Smooth muscle cell (in vitro differentiated cells): ENCODE measurements around the gene KCNMA1. TPM values are rescaled to one million over a fixed set of nuclear protein-coding genes. Genes with fewer than 3 reads are reported as not detected.

Experiments used
- DNase-seq: peaks from one replicate; lab custom pipeline; 2025; ENCODE audit not compliant: unreplicated experiment; lab: John Stamatoyannopoulos, UW
- H2AFZ ChIP-seq: fragments of 200-600 bp; sonication (generic); 2 replicates; pipeline ENCODE4 v1.6.0; 2016; ENCODE audit warnings: antibody characterized with exemption, low read depth, mild to moderate bottlenecking
- H3F3A ChIP-seq: fragments of 200-600 bp; sonication (generic); 2 replicates; pipeline ENCODE4 v1.6.0; 2017; ENCODE audit warnings: antibody characterized with exemption, low read depth
- H3K27ac ChIP-seq: fragments of 200-600 bp; sonication (generic); 2 replicates; pipeline ENCODE4 v1.5.1; 2016; ENCODE audit warnings: low read depth, mild to moderate bottlenecking
- H3K27me3 ChIP-seq: fragments of 200-600 bp; sonication (generic); 2 replicates; pipeline ENCODE4 v1.6.1; 2016; ENCODE audit warnings: low read depth, mild to moderate bottlenecking
- H3K36me3 ChIP-seq: fragments of 200-600 bp; sonication (generic); 2 replicates; pipeline ENCODE4 v1.5.1; 2016; ENCODE audit warnings: low read depth
- H3K4me1 ChIP-seq: fragments of 200-600 bp; sonication (generic); 2 replicates; pipeline ENCODE4 v1.5.1; 2016; ENCODE audit warnings: low read depth
- H3K4me2 ChIP-seq: fragments of 200-600 bp; sonication (generic); 2 replicates; pipeline ENCODE4 v1.6.0; 2016; ENCODE audit warnings: mild to moderate bottlenecking
- H3K4me3 ChIP-seq: fragments of 200-600 bp; sonication (generic); 2 replicates; pipeline ENCODE4 v1.5.1; 2016; ENCODE audit warnings: mild to moderate bottlenecking
- H3K79me2 ChIP-seq: fragments of 200-600 bp; sonication (generic); 2 replicates; pipeline ENCODE4 v1.6.0; 2016; ENCODE audit warnings: low read depth, mild to moderate bottlenecking
- H3K9ac ChIP-seq: fragments of 200-600 bp; sonication (generic); 2 replicates; pipeline ENCODE4 v1.6.0; 2016; ENCODE audit warnings: low read depth
- H3K9me3 ChIP-seq: fragments of 200-600 bp; sonication (generic); replicated peaks from 2 replicates; pipeline ENCODE4 v1.5.1; 2016; ENCODE audit warnings: low read depth
- H4K20me1 ChIP-seq: fragments of 200-600 bp; sonication (generic); 2 replicates; pipeline ENCODE4 v1.6.0; 2016; ENCODE audit warnings: low read depth
- WGBS: methylation state at CpG from one replicate; pipeline ENCODE4 v1.1.7; 2016; ENCODE audit warnings: low lambda C conversion rate; 5-methylcytosine and 5-hydroxymethylcytosine counted together
- polyA plus RNA-seq: library from polyadenylated mRNA; unstranded; fragments of >200 nt; fragmentation: Nextera tagmentation; extraction: Ambion mirVana; gene quantifications from 2 replicates; pipeline ENCODE4 v1.2.1, GENCODE V29; 2016
- total RNA-seq: library from RNA; depleted of rRNA; stranded (reverse); fragments of >200 nt; gene quantifications from 2 replicates; pipeline ENCODE4 v1.2.3, GENCODE V29; 2014
- TF ChIP-seq, protein P1 (sequence below): fragments of 200-600 bp; sonication (generic); IDR thresholded peaks from 2 replicates; pipeline ENCODE4 v1.5.1; 2017; ENCODE audit warnings: borderline replicate concordance, mild to moderate bottlenecking, antibody characterized with exemption; ENCODE audit not compliant: insufficient read depth, poor library complexity, severe bottlenecking

KCNMA1 gene
- total and polyA plus RNA-seq, 2 experiments from 2014 or later = 9.1 to 23.4 TPM

DNA sequence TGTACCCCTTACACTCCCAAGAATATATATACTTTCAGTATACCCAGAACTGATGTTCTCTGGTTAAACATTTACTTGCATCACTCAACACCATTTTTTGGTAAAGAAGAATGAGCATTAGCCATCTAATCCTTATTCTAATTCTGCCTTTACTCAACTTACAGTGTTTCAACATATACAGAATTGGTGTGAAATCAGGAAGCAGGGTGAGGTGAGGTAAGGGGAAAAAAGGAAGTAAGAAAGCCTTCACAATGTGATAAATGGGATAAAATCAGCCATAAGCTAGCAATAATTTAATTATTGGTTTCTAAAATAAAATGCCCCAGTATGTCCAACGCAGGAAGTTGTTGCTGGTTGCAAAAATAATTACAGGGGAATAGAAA, 605.4 kb downstream of the KCNMA1 start:
- Histone ChIP-seq H3K9ac (no peak overlapping the region), H3K4me1 (no peaks in the 10 kb centered on the region), H3K4me3 (no peak overlapping the region), H3K79me2 (no peaks in the 10 kb centered on the region), H2AFZ (no peak overlapping the region), H3F3A (no peaks in the 10 kb centered on the region), H3K27me3 (no peaks in the 10 kb centered on the region), H3K4me2 (no peak overlapping the region), H4K20me1 (no peaks in the 10 kb centered on the region), H3K36me3 (no peaks in the 10 kb centered on the region), H3K27ac (no peak overlapping the region), H3K9me3 (no peaks in the 10 kb centered on the region)
- DNase-seq = no peak
- WGBS = 93% methylated on average over 1 of the region's 1 CpG
- TF ChIP-seq, protein P1, sequence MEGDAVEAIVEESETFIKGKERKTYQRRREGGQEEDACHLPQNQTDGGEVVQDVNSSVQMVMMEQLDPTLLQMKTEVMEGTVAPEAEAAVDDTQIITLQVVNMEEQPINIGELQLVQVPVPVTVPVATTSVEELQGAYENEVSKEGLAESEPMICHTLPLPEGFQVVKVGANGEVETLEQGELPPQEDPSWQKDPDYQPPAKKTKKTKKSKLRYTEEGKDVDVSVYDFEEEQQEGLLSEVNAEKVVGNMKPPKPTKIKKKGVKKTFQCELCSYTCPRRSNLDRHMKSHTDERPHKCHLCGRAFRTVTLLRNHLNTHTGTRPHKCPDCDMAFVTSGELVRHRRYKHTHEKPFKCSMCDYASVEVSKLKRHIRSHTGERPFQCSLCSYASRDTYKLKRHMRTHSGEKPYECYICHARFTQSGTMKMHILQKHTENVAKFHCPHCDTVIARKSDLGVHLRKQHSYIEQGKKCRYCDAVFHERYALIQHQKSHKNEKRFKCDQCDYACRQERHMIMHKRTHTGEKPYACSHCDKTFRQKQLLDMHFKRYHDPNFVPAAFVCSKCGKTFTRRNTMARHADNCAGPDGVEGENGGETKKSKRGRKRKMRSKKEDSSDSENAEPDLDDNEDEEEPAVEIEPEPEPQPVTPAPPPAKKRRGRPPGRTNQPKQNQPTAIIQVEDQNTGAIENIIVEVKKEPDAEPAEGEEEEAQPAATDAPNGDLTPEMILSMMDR = no peak

DNA sequence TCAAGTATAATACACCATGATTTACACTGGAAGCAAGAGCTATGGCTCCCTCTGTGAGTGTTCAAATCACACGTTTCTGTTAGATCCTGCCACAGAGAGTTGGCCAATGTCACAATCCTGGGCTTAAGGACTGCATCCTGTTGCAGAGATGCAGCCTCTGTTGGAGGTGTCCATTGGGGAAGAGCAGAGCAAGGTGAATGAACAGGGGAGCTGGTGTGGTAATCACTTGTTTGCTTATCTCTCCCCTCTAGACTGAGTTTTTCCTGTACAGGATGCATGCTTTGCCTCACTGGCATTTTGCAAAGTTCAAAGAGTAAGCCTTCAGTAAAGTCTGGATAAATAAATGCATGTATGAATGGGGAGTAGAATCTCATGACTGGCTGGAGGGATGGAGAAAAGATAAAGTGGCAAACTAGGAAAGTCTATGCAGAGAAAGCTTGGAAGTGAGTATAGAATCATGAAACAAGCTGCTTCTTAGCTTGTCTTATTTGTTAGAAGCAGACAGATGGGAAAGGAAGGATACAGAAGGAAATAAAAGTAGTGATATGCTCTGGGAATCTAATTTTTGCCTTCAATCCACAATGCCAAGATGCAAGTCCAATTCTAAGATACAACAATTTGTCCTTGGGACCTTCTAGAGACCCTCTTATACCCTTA, 605.9 kb downstream of the KCNMA1 start:
- Histone ChIP-seq H3K27ac (no peak overlapping the region), H3K9ac (no peak overlapping the region), H3K27me3 (no peaks in the 10 kb centered on the region), H4K20me1 (no peaks in the 10 kb centered on the region), H3K36me3 (no peaks in the 10 kb centered on the region), H3K9me3 (no peaks in the 10 kb centered on the region), H3K4me1 (no peaks in the 10 kb centered on the region), H2AFZ (no peak overlapping the region), H3K4me3 (no peak overlapping the region), H3K4me2 (no peak overlapping the region), H3K79me2 (no peaks in the 10 kb centered on the region), H3F3A (no peaks in the 10 kb centered on the region)
- WGBS = 79% methylated on average over 1 of the region's 1 CpG
- TF ChIP-seq, protein P1 = no peak
- no peak for DNase-seq

DNA sequence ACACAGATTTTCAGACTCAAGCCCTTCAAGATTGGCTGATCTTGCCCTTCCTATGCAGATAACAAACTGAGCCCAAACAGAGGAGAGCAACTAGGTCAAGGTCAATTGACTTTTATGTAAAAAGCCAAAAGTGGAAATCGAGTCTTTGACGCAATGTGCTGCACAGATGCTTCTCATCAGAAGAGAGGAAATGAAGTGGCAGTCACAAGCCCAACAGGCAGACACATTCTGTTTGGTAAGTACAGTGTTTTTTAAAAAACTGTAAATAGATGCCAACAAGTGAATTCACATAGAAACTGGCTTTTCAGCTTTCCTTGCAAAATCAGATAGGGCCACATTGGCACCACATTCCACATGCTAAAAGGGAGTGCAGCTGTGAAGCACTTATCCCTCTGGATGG, 606.6 kb downstream of the KCNMA1 start:
- no peaks in the 10 kb centered on the region for H3K9me3 ChIP-seq
- TF ChIP-seq, protein P1 = no peak
- no peak overlapping the region for H3K4me2 ChIP-seq
- no peak overlapping the region for H3K27ac ChIP-seq
- H3K79me2 ChIP-seq = no peaks in the 10 kb centered on the region
- H4K20me1 ChIP-seq = no peaks in the 10 kb centered on the region
- DNase-seq = no peak
- no peak overlapping the region for H2AFZ ChIP-seq
- no peaks in the 10 kb centered on the region for H3K36me3 ChIP-seq
- no peaks in the 10 kb centered on the region for H3F3A ChIP-seq
- H3K4me1 ChIP-seq = no peaks in the 10 kb centered on the region
- WGBS = 89% methylated on average over 2 of the region's 2 CpGs
- H3K9ac ChIP-seq = no peak overlapping the region
- H3K4me3 ChIP-seq = no peak overlapping the region
- no peaks in the 10 kb centered on the region for H3K27me3 ChIP-seq
